Naive thymus-derived CD8-positive, alpha-beta T cell (primary cell): ENCODE data around the gene RHOT2. TPM values are rescaled to one million over a fixed set of nuclear protein-coding genes. Genes with fewer than 3 reads are reported as not detected.

Experiments used
- ATAC-seq, 2 donors: fragments of 150-1000 bp; cut with Tn5 transposase in 1 of 2; sonication (Bioruptor Pico), chemical (Tn5 transposase) in 1 of 2; 1 replicate in 1 of 2; 2 replicates in 1 of 2; pipeline ENCODE4 v1.10.0; 2021; ENCODE audit warnings: mild to moderate bottlenecking in 2 of 2, moderate library complexity in 2 of 2
- POLR2A ChIA-PET: fragments of 350-600 bp; sonication (Branson Sonifier 250); formaldehyde crosslinking; loops from one replicate; lab custom pipeline; 2021; ENCODE audit warnings: antibody characterized with exemption; lab: Charles Lee
- DNase-seq, 10 donors: peaks; one replicate each; pipeline versions ENCODE4 v3.0.0 to v3.0.0-alpha.2; 2020 to 2022
- H3K27ac Mint-ChIP-seq, 10 donors: one replicate each; pipeline ENCODE4 v1.8.0; 2020 to 2022; ENCODE audit warnings: mild to moderate bottlenecking in 10 of 10, mixed read lengths in 10 of 10, moderate library complexity in 4 of 10, inconsistent platforms in 1 of 10
- H3K27me3 Mint-ChIP-seq, 5 donors: one replicate each; pipeline ENCODE4 v1.8.0; 2021 to 2022; ENCODE audit warnings: mixed read lengths in 5 of 5
- H3K36me3 Mint-ChIP-seq, 3 donors: one replicate each; pipeline ENCODE4 v1.8.0; 2020 to 2022; ENCODE audit warnings: mixed read lengths in 3 of 3, mild to moderate bottlenecking in 2 of 3, inconsistent platforms in 1 of 3
- H3K4me1 Mint-ChIP-seq, 4 donors: one replicate each; pipeline ENCODE4 v1.8.0; 2021 to 2022; ENCODE audit warnings: mixed read lengths in 4 of 4
- H3K4me3 Mint-ChIP-seq, 10 donors: one replicate each; pipeline ENCODE4 v1.8.0; 2020 to 2022; ENCODE audit warnings: mild to moderate bottlenecking in 10 of 10, mixed read lengths in 10 of 10, moderate library complexity in 6 of 10, inconsistent platforms in 1 of 10
- H3K9me3 Mint-ChIP-seq, 9 donors: one replicate each; pipeline ENCODE4 v1.8.0; 2020 to 2022; ENCODE audit warnings: mixed read lengths in 9 of 9, mild to moderate bottlenecking in 3 of 9, inconsistent platforms in 1 of 9, moderate library complexity in 1 of 9
- polyA plus RNA-seq, 3 donors: library from polyadenylated mRNA; unstranded; fragments of 300-500 nt; fragmentation: Illumina TruSeq; gene quantifications; one replicate each; pipeline ENCODE4 v1.2.3, GENCODE V29; 2021
- total RNA-seq, 8 experiments: library from RNA in 2 of 8; stranded (reverse) in 2 of 8; gene quantifications; one replicate each; pipeline ENCODE4 v1.2.3 and lab custom pipeline; 2021 to 2026

RHOT2 gene
- total and polyA plus RNA-seq, 5 experiments from 2014 or later, result 25.1 to 220 (median 44.8) TPM

GRCh38 chr16:657487-657886, 10.4 kb upstream of the RHOT2 start:
- Mint-ChIP-seq H3K4me1 (peaks cover 2 to 7% (median 5%) of the 10 kb centered on the region in 4 donors), H3K27me3 (no peaks in the 10 kb centered on the region), H3K9me3 (no peaks in the 10 kb centered on the region), H3K4me3 (no peak overlapping the region), H3K36me3 (no peaks in the 10 kb centered on the region), H3K27ac (no peak overlapping the region)
- ATAC-seq (no peak), DNase-seq (no peak)
- POLR2A ChIA-PET, result interaction anchor here (1.5 kb wide), 1 partner anchor 10 kb away, joined by 3 read pairs; the partner anchor contains the start of gene RHOT2

GRCh38 chr16:658679-659571, 9.0 kb upstream of the RHOT2 start:
- H3K27ac Mint-ChIP-seq, result no peak overlapping the region
- H3K4me1 Mint-ChIP-seq, result peaks cover 2 to 7% (median 6%) of the 10 kb centered on the region in 4 donors
- POLR2A ChIA-PET, result interaction anchor here (1.9 kb wide), 1 partner anchor 9 kb away, joined by 9 read pairs; the partner anchor contains the start of gene WDR90

GRCh38 chr16:659618-660017, 8.3 kb upstream of the RHOT2 start:
- ATAC-seq (no peak), DNase-seq (no peak)
- Mint-ChIP-seq H3K9me3 (no peaks in the 10 kb centered on the region), H3K27ac (no peak overlapping the region), H3K4me1 (peaks cover 2 to 7% (median 6%) of the 10 kb centered on the region in 4 donors), H3K4me3 (no peak overlapping the region), H3K27me3 (no peaks in the 10 kb centered on the region), H3K36me3 (no peaks in the 10 kb centered on the region)
- POLR2A ChIA-PET, result interaction anchor here (1.9 kb wide), 1 partner anchor 10 kb away, joined by 9 read pairs; the partner anchor contains the start of gene WDR90

More at GRCh38 chr16:658679-659571, 9.0 kb upstream of the RHOT2 start:
- ATAC-seq, result no peak
- Mint-ChIP-seq H3K27me3 (no peaks in the 10 kb centered on the region), H3K9me3 (no peaks in the 10 kb centered on the region), H3K4me3 (no peak overlapping the region), H3K36me3 (no peaks in the 10 kb centered on the region)
- no peak for DNase-seq

- Mint-ChIP-seq H3K4me1 (peaks cover 2 to 7% (median 6%) of the 10 kb centered on the region in 4 donors), H3K36me3 (no peaks in the 10 kb centered on the region), H3K4me3 (no peak overlapping the region), H3K27me3 (no peaks in the 10 kb centered on the region), H3K27ac (no peak overlapping the region), H3K9me3 (no peaks in the 10 kb centered on the region)
- no peak for ATAC-seq
- POLR2A ChIA-PET, result interaction anchor here (1.9 kb wide), 1 partner anchor 10 kb away, joined by 9 read pairs; the partner anchor contains the start of gene WDR90
- no peak for DNase-seq
These were observed 7.8 kb upstream of the RHOT2 start for GRCh38 chr16:660132-660458.

- no peaks in the 10 kb centered on the region for H3K36me3 Mint-ChIP-seq
- H3K9me3 Mint-ChIP-seq, result no peaks in the 10 kb centered on the region
- no peak overlapping the region for H3K27ac Mint-ChIP-seq
- H3K4me3 Mint-ChIP-seq, result peak overlapping the region in 1 of 10 donors; percentile 31
- peaks cover 2 to 7% (median 6%) of the 10 kb centered on the region in 4 donors for H3K4me1 Mint-ChIP-seq
- ATAC-seq (peak; percentile 81 to 82), DNase-seq (peak; percentile 32 to 81 (median 60))
- no peaks in the 10 kb centered on the region for H3K27me3 Mint-ChIP-seq
- POLR2A ChIA-PET, result interaction anchor here (1.3 to 1.9 kb wide), 2 partner anchors 11 to 24 kb away, joined by 3 to 9 read pairs; partner anchors contain the start of genes METTL26 and WDR90
These were observed 7.3 kb upstream of the RHOT2 start for GRCh38 chr16:660459-661183.

GRCh38 chr16:661184-661821, 6.6 kb upstream of the RHOT2 start:
- Mint-ChIP-seq H3K27me3 (no peaks in the 10 kb centered on the region), H3K4me3 (peak overlapping the region in 2 of 10 donors; percentile 30 to 31), H3K4me1 (peaks cover 2 to 7% (median 6%) of the 10 kb centered on the region in 4 donors), H3K27ac (peak overlapping the region in 1 of 10 donors; percentile 69), H3K36me3 (no peaks in the 10 kb centered on the region), H3K9me3 (no peaks in the 10 kb centered on the region)
- DNase-seq (no peak), ATAC-seq (no peak)
- POLR2A ChIA-PET, result interaction anchor here (1.3 to 1.8 kb wide), 2 partner anchors 25 to 34 kb away, joined by 3 to 6 read pairs; partner anchors contain the start of gene METTL26

- H3K4me1 Mint-ChIP-seq, result peaks cover 2 to 8% (median 7%) of the 10 kb centered on the region in 4 donors
- ATAC-seq, result no peak
- H3K27me3 Mint-ChIP-seq, result no peaks in the 10 kb centered on the region
- H3K9me3 Mint-ChIP-seq, result no peaks in the 10 kb centered on the region
- no peak for DNase-seq
- POLR2A ChIA-PET, result interaction anchor here (1.3 to 1.8 kb wide), 3 partner anchors 13 to 33 kb away, joined by 3 to 6 read pairs (median 3); partner anchors contain the start of genes METTL26 and WDR90
- H3K27ac Mint-ChIP-seq, result no peak overlapping the region
- no peaks in the 10 kb centered on the region for H3K36me3 Mint-ChIP-seq
- no peak overlapping the region for H3K4me3 Mint-ChIP-seq
These were observed 5.8 kb upstream of the RHOT2 start for GRCh38 chr16:662095-662494.

- DNase-seq (no peak), ATAC-seq (no peak)
- POLR2A ChIA-PET, result interaction anchor here (1.3 to 1.8 kb wide), 2 partner anchors 13 to 33 kb away, joined by 3 to 6 read pairs; partner anchors contain the start of gene WDR90
- no peaks in the 10 kb centered on the region for H3K36me3 Mint-ChIP-seq
- H3K4me3 Mint-ChIP-seq, result no peak overlapping the region
- peaks cover 2 to 12% (median 10%) of the 10 kb centered on the region in 4 donors for H3K4me1 Mint-ChIP-seq
- no peak overlapping the region for H3K27ac Mint-ChIP-seq
- H3K27me3 Mint-ChIP-seq, result no peaks in the 10 kb centered on the region
- no peaks in the 10 kb centered on the region for H3K9me3 Mint-ChIP-seq
These were observed 5.3 kb upstream of the RHOT2 start for GRCh38 chr16:662597-662996.

- no peak for DNase-seq
- Mint-ChIP-seq H3K4me3 (no peak overlapping the region), H3K36me3 (peaks cover 0 to 5% (median 0%) of the 10 kb centered on the region in 3 donors), H3K9me3 (no peaks in the 10 kb centered on the region), H3K27me3 (no peaks in the 10 kb centered on the region), H3K27ac (peak overlapping the region in 1 of 10 donors; percentile 58), H3K4me1 (peaks cover 0 to 16% (median 11%) of the 10 kb centered on the region in 4 donors)
- POLR2A ChIA-PET, result interaction anchor here (0.8 to 7.9 kb wide), 4 partner anchors 14 to 29 kb away, joined by 4 to 95 read pairs (median 9); partner anchors contain the start of genes JMJD8, STUB1, WDR24 and WDR90
- ATAC-seq, result no peak
These were observed 1.4 kb upstream of the RHOT2 start for GRCh38 chr16:666572-666971.

GRCh38 chr16:667113-667779, 686 bp upstream of the RHOT2 start:
- Mint-ChIP-seq H3K9me3 (no peaks in the 10 kb centered on the region), H3K36me3 (peaks cover 0 to 9% (median 0%) of the 10 kb centered on the region in 3 donors), H3K27ac (peak overlapping the region in 9 of 10 donors; percentile 79 to 96 (median 87)), H3K4me3 (peak overlapping the region; percentile 65 to 87 (median 80)), H3K4me1 (peaks cover 0 to 16% (median 11%) of the 10 kb centered on the region in 4 donors), H3K27me3 (no peaks in the 10 kb centered on the region)
- POLR2A ChIA-PET, result interaction anchor here (0.6 to 7.9 kb wide), 11 partner anchors 10 to 53 kb away, joined by 3 to 95 read pairs (median 4); partner anchors contain the start of genes JMJD8, METTL26, STUB1 and WDR24
- ATAC-seq (no peak), DNase-seq (no peak)

- Mint-ChIP-seq H3K4me1 (peaks cover 0 to 19% (median 10%) of the 10 kb centered on the region in 4 donors), H3K27ac (peak overlapping the region in 6 of 10 donors; percentile 68 to 80 (median 70)), H3K36me3 (peaks cover 0 to 18% (median 0%) of the 10 kb centered on the region in 3 donors), H3K9me3 (no peaks in the 10 kb centered on the region), H3K27me3 (no peaks in the 10 kb centered on the region), H3K4me3 (peak overlapping the region; percentile 56 to 85 (median 76))
- POLR2A ChIA-PET, result interaction anchor here (1.1 to 7.9 kb wide), 8 partner anchors 12 to 71 kb away, joined by 3 to 95 read pairs (median 8); partner anchors contain the start of genes JMJD8, METTL26, STUB1 and WDR24
- no peak for DNase-seq
- peak; percentile 11 to 14 for ATAC-seq
These were observed 713 bp downstream of the RHOT2 start for GRCh38 chr16:668519-669171.
